GM19395 (cell line): Measurements from ENCODE around the gene RPSA.
A peak's percentile ranks its signal among the peaks of the same experiment; 100 is the strongest.
"Not testable (repeated sequence)": the region's sequence is repeated elsewhere in the genome, so short reads cannot be mapped to it uniquely, and the experiment has no call there.

Experiments used
- ATAC-seq: cut with Tn5 transposase; IDR thresholded peaks from one replicate; pipeline ENCODE4 v1.9.1; 2021; ENCODE audit warnings: mild to moderate bottlenecking, moderate library complexity; ENCODE audit not compliant: unreplicated experiment

The RPSA gene

GRCh38 chr3:39388153-39388552 is 18.4 kb upstream of the RPSA start:
- ATAC-seq, result no peak

GRCh38 chr3:39388741-39389248 is 17.7 kb upstream of the RPSA start:
- peak; percentile 85 for ATAC-seq

- ATAC-seq, result no peak
These were observed 16.3 kb upstream of the RPSA start for GRCh38 chr3:39390181-39390580.

- no peak for ATAC-seq
These were observed 9.8 kb upstream of the RPSA start for GRCh38 chr3:39396690-39397089.

GRCh38 chr3:39398700-39399099 is 7.8 kb upstream of the RPSA start:
- ATAC-seq, result no peak

GRCh38 chr3:39401983-39402382 is 4.5 kb upstream of the RPSA start:
- ATAC-seq, result no peak

GRCh38 chr3:39404943-39405686 is 1.4 kb upstream of the RPSA start:
- no peak for ATAC-seq

GRCh38 chr3:39405687-39406367 is 693 bp upstream of the RPSA start:
- ATAC-seq, result no peak

- no peak for ATAC-seq
These were observed 724 bp downstream of the RPSA start for GRCh38 chr3:39407259-39407629.

GRCh38 chr3:39407773-39408492 is 1.4 kb downstream of the RPSA start:
- no peak for ATAC-seq

- no peak for ATAC-seq
These were observed 2.2 kb downstream of the RPSA start for GRCh38 chr3:39408493-39409372.

GRCh38 chr3:39409514-39410136 is 3.1 kb downstream of the RPSA start:
- no peak for ATAC-seq

GRCh38 chr3:39410893-39411292 is 4.4 kb downstream of the RPSA start:
- ATAC-seq, result no peak

GRCh38 chr3:39412668-39413260 is 6.2 kb downstream of the RPSA start:
- ATAC-seq, result no peak

- ATAC-seq, result no peak
These were observed 7.3 kb downstream of the RPSA start for GRCh38 chr3:39413691-39414420.

GRCh38 chr3:39414421-39414907 is 7.9 kb downstream of the RPSA start:
- ATAC-seq, result no peak

GRCh38 chr3:39415302-39415701 is 8.8 kb downstream of the RPSA start:
- not testable (repeated sequence) for ATAC-seq

GRCh38 chr3:39415983-39416382 is 9.5 kb downstream of the RPSA start:
- no peak for ATAC-seq

GRCh38 chr3:39416998-39417397 is 10.5 kb downstream of the RPSA start:
- not testable (repeated sequence) for ATAC-seq
